HCT116 (cell line): Measurements from ENCODE around the gene ABHD3. TPM values are rescaled to one million over a fixed set of nuclear protein-coding genes. Genes with fewer than 3 reads are reported as not detected.

Source experiments
- ATAC-seq: fragments of 200-7000 bp; cut with Tn5 transposase; 2 replicates; pipeline ENCODE4 v1.9.1; 2020; ENCODE audit warnings: mild to moderate bottlenecking, moderate library complexity
- BruUV-seq: library from RNA; stranded (reverse); fragments of 400-500 nt; replicated peaks from 2 replicates; lab custom pipeline; 2021; lab: Mats Ljungman, UMichigan
- CTCF ChIA-PET: fragments of 300-600 bp; sonication (Branson Sonifier 250); formaldehyde crosslinking; loops from one replicate; lab custom pipeline; 2021; ENCODE audit warnings: antibody characterized with exemption; lab: Charles Lee
- POLR2A ChIA-PET: fragments of 300-600, 350-600 bp; sonication (Branson Sonifier 250); formaldehyde crosslinking; loops from one replicate; lab custom pipeline; 2021; ENCODE audit warnings: antibody characterized with exemption; lab: Charles Lee
- RAD21 ChIA-PET, 2 experiments: fragments of 300-600 bp; sonication (Branson Sonifier 250); formaldehyde crosslinking; loops; one replicate each; lab custom pipeline; 2023; ENCODE audit warnings: low total read pairs in 2 of 2; ENCODE audit not compliant: uncharacterized antibody in 2 of 2, unreplicated experiment in 2 of 2, low non-redundant PET in 1 of 2; lab: Charles Lee
- DNase-seq: peaks from one replicate; pipeline ENCODE4 v3.0.0-alpha.2; 2010; ENCODE audit warnings: low read depth, low spot score
- H2AFZ ChIP-seq: fragments of 200-600 bp; shearing (Covaris generic), sonication (generic); 2 replicates; pipeline ENCODE4 v1.6.1; 2017; ENCODE audit warnings: low read depth, mixed run types, mixed read lengths, antibody characterized with exemption, low read length; ENCODE audit not compliant: poor library complexity, severe bottlenecking
- H3K27ac ChIP-seq: 2 replicates; pipeline ENCODE4 v1.5.1; 2012; ENCODE audit warnings: low read depth, low read length
- H3K27me3 ChIP-seq: fragments of 200-600 bp; sonication (generic); 2 replicates; pipeline ENCODE4 v1.6.1; 2016; ENCODE audit warnings: mixed run types, low read length, mixed read lengths; ENCODE audit not compliant: insufficient read depth
- H3K36me3 ChIP-seq, 2 experiments: fragments of 200-500 bp in 1 of 2; fragments of 200-600 bp in 1 of 2; sonication (Bioruptor generic) in 1 of 2; sonication (generic) in 1 of 2; 2 replicates each; pipeline versions ENCODE4 v1.5.1 to v1.6.1; 2014 to 2016; ENCODE audit warnings: low read length in 2 of 2, inconsistent platforms in 1 of 2, mixed read lengths in 1 of 2, mixed run types in 1 of 2; ENCODE audit not compliant: insufficient read depth in 2 of 2, control insufficient read depth in 1 of 2
- H3K4me1 ChIP-seq, 2 experiments: fragments of 200-600 bp in 1 of 2; sonication (generic) in 1 of 2; 2 replicates each; pipeline versions ENCODE4 v1.5.1 to v1.6.1; 2012 to 2017; ENCODE audit warnings: low read length in 2 of 2, inconsistent platforms in 1 of 2, mild to moderate bottlenecking in 1 of 2, mixed read lengths in 1 of 2, mixed run types in 1 of 2, moderate library complexity in 1 of 2; ENCODE audit not compliant: insufficient read depth in 2 of 2, control insufficient read depth in 1 of 2
- H3K4me2 ChIP-seq: fragments of 200-600 bp; sonication (generic); 2 replicates; pipeline ENCODE4 v1.6.1; 2017; ENCODE audit warnings: mixed run types, low read length, mixed read lengths
- H3K4me3 ChIP-seq, 2 experiments: fragments of 200-600 bp in 1 of 2; sonication (generic) in 1 of 2; replicated peaks in 1 of 2; 2 replicates each; pipeline ENCODE4 v1.5.1; 2011 to 2016; ENCODE audit warnings: low read length in 2 of 2, control low read depth in 1 of 2, low read depth in 1 of 2, mild to moderate bottlenecking in 1 of 2, mixed read lengths in 1 of 2, mixed run types in 1 of 2
- H3K79me2 ChIP-seq: fragments of 200-600 bp; sonication (generic); 2 replicates; pipeline ENCODE4 v1.6.1; 2017; ENCODE audit warnings: mild to moderate bottlenecking, mixed run types, low read length, moderate library complexity, mixed read lengths; ENCODE audit not compliant: insufficient read depth
- H3K9ac ChIP-seq: fragments of 200-600 bp; sonication (generic); 2 replicates; pipeline ENCODE4 v1.6.1; 2016; ENCODE audit warnings: low read length, mixed read lengths
- H3K9me2 ChIP-seq: fragments of 200-600 bp; sonication (generic), shearing (Covaris generic); 2 replicates; pipeline ENCODE4 v1.6.1; 2017; ENCODE audit warnings: mixed run types, mild to moderate bottlenecking, moderate library complexity; ENCODE audit not compliant: insufficient read depth
- H3K9me3 ChIP-seq, 2 experiments: fragments of 200-500 bp in 1 of 2; fragments of 200-600 bp in 1 of 2; sonication (Bioruptor generic) in 1 of 2; sonication (generic) in 1 of 2; 2 replicates each; pipeline ENCODE4 v1.6.1; 2014 to 2017; ENCODE audit warnings: low read length in 2 of 2, mixed read lengths in 2 of 2, inconsistent platforms in 1 of 2, low read depth in 1 of 2, mild to moderate bottlenecking in 1 of 2, mixed run types in 1 of 2, moderate library complexity in 1 of 2; ENCODE audit not compliant: control insufficient read depth in 1 of 2, insufficient read depth in 1 of 2
- H4K20me1 ChIP-seq: fragments of 200-600 bp; sonication (generic), shearing (Covaris generic); 2 replicates; pipeline ENCODE4 v1.6.1; 2017; ENCODE audit warnings: mixed run types, mild to moderate bottlenecking, moderate library complexity; ENCODE audit not compliant: insufficient read depth
- EZH2phosphoT487 ChIP-seq: fragments of 200-600 bp; IDR thresholded peaks from 2 replicates; pipeline ENCODE4 v1.6.1; 2018; ENCODE audit warnings: antibody characterized with exemption, borderline replicate concordance
- FOSL1 ChIP-seq: IDR thresholded peaks from 2 replicates; pipeline ENCODE4 v1.6.1; 2012; ENCODE audit warnings: low read depth
- JUND ChIP-seq: IDR thresholded peaks from 2 replicates; pipeline ENCODE4 v1.6.1; 2012
- MAX ChIP-seq: IDR thresholded peaks from 2 replicates; pipeline ENCODE4 v1.6.1; 2012
- POLR2AphosphoS5 ChIP-seq: IDR thresholded peaks from 2 replicates; pipeline ENCODE4 v1.6.1; 2011; ENCODE audit warnings: mild to moderate bottlenecking, low read depth, low read length, moderate library complexity
- SIN3A ChIP-seq: IDR thresholded peaks from 2 replicates; pipeline ENCODE4 v1.6.1; 2012; ENCODE audit warnings: low read depth
- SP1 ChIP-seq: IDR thresholded peaks from 2 replicates; pipeline ENCODE4 v1.6.1; 2012; ENCODE audit warnings: low read depth
- TCF7L2 ChIP-seq: IDR thresholded peaks from 2 replicates; pipeline ENCODE4 v1.7.0; 2011; ENCODE audit warnings: borderline replicate concordance, inconsistent platforms; ENCODE audit not compliant: insufficient read depth, insufficient read length; ENCODE audit errors: extremely low read depth
- ZBTB33 ChIP-seq: IDR thresholded peaks from 2 replicates; pipeline ENCODE4 v1.6.1; 2011; ENCODE audit warnings: mild to moderate bottlenecking, low read length, moderate library complexity; ENCODE audit not compliant: insufficient replicate concordance; ENCODE audit errors: extremely low read depth
- ZFX ChIP-seq: fragments of 450-650 bp; IDR thresholded peaks from 2 replicates; pipeline ENCODE4 v1.6.1; 2017
- ZNF274 ChIP-seq: fragments of 200-500 bp; sonication (Bioruptor generic); IDR thresholded peaks from 2 replicates; pipeline ENCODE4 v1.6.1; 2014; ENCODE audit warnings: mild to moderate bottlenecking, low read depth, low read length, inconsistent platforms
- intact Hi-C: fragments of 100-400 bp; cut with micrococcal nuclease; formaldehyde crosslinking; loops from 2 replicates; pipeline ENCODE4 v1.10.0; 2022
- total RNA-seq: library from RNA; stranded (reverse); gene quantifications from one replicate; pipeline ENCODE4 v1.2.1, GENCODE V29; 2021; ENCODE audit not compliant: unreplicated experiment
- TF ChIP-seq, protein P1 (sequence below): IDR thresholded peaks from 2 replicates; pipeline ENCODE4 v1.6.1; 2012; ENCODE audit warnings: low read depth

ABHD3 gene
- total RNA-seq, 1 experiment from 2014 or later: 29.9 TPM

DNA sequence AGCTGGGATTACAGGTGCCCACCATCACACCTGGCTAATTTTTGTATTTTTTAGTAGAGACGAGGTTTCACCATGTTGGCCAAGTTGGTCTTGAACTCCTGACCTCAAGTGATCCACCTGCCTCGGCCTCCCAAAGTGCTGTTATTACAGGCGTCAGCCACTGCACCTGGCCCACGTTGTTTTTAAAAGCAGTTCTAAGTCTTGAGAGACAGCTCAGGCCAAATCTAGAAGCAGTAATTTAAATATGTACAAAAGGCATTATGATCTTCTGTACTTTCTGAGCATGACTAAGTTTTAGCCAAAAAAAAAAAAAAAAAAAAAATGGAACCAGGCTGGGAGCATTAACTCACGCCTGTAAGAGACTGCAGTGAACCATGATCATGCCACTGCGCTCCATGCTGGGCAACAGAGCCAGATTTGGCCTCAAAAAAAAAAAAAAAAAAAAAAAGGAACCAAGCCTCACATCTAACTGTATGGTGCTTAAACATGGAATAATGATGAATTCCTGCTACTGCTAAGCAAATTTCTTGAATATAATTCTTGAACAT, 4.0 kb downstream of the ABHD3 start:
- no peaks in the 10 kb centered on the region for H3K9me2 ChIP-seq
- H3K36me3 ChIP-seq: peaks cover 4 to 29% of the 10 kb centered on the region in 2 experiments; a peak in 2 of 4 replicates
- BruUV-seq: no TSS peak
- H3K27ac ChIP-seq: no peak overlapping the region
- H3K4me3 ChIP-seq: no peak overlapping the region
- ATAC-seq (no peak), DNase-seq (no peak)
- no peaks in the 10 kb centered on the region for H3K9me3 ChIP-seq
- RAD21 ChIA-PET: no interaction called here
- H3K4me1 ChIP-seq: peaks cover 11 to 16% of the 10 kb centered on the region in 2 experiments; a peak in 3 of 4 replicates
- H3K27me3 ChIP-seq: no peaks in the 10 kb centered on the region
- H3K4me2 ChIP-seq: no peak overlapping the region
- CTCF ChIA-PET: no interaction called here
- no peak overlapping the region for H3K9ac ChIP-seq
- no peak overlapping the region for H2AFZ ChIP-seq
- H3K79me2 ChIP-seq: peaks cover 28% of the 10 kb centered on the region
- H4K20me1 ChIP-seq: no peaks in the 10 kb centered on the region
- no peak for TF ChIP-seq SP1
- no peak for TF ChIP-seq SIN3A
- no peak for TF ChIP-seq FOSL1
- POLR2A ChIA-PET: no interaction called here
- intact Hi-C loops: loop anchor here (5.0 kb wide), 2 partner anchors 42 to 68 kb away; partner anchors contain the start of gene MIB1

DNA sequence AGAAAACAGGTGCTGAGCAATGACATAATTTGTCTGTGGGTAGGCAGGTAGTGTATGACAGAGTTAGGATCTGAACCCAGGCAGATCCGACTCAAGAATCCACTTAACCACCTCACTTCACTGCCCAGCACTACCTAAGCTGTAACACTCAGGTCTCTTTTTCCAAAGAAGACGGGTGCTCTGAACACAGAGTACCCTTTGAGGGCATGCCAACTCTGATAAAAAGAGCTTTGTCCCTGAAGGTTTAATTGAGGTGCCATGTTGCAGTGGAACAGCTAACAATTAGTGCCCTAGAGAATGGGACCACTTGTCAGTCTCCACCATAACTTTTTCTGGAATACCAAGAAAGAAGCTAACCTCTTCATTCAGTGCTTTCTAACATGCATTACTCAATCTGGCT, 11.3 kb downstream of the ABHD3 start:
- BruUV-seq: no TSS peak
- intact Hi-C loops: no loop called here
- ChIA-PET POLR2A (no interaction called here), RAD21 (no interaction called here), CTCF (no interaction called here)
- Histone ChIP-seq H3K4me2 (no peak overlapping the region), H4K20me1 (no peaks in the 10 kb centered on the region), H3K9ac (no peak overlapping the region), H3K27ac (no peak overlapping the region), H3K36me3 (peaks cover 2 to 30% of the 10 kb centered on the region in 2 experiments; a peak in 2 of 4 replicates), H3K79me2 (peaks cover 5% of the 10 kb centered on the region; the same call in 1 of the 2 replicates), H2AFZ (no peak overlapping the region), H3K27me3 (no peaks in the 10 kb centered on the region), H3K9me3 (no peaks in the 10 kb centered on the region), H3K4me3 (no peak overlapping the region), H3K9me2 (no peaks in the 10 kb centered on the region), H3K4me1 (no peaks in the 10 kb centered on the region)
- ATAC-seq (no peak), DNase-seq (no peak)
- TF ChIP-seq ZNF274 (no peak), MAX (no peak), POLR2AphosphoS5 (no peak), JUND (no peak), EZH2phosphoT487 (no peak), TCF7L2 (no peak), SIN3A (no peak), ZBTB33 (no peak), ZFX (no peak)
- TF ChIP-seq, protein P1, sequence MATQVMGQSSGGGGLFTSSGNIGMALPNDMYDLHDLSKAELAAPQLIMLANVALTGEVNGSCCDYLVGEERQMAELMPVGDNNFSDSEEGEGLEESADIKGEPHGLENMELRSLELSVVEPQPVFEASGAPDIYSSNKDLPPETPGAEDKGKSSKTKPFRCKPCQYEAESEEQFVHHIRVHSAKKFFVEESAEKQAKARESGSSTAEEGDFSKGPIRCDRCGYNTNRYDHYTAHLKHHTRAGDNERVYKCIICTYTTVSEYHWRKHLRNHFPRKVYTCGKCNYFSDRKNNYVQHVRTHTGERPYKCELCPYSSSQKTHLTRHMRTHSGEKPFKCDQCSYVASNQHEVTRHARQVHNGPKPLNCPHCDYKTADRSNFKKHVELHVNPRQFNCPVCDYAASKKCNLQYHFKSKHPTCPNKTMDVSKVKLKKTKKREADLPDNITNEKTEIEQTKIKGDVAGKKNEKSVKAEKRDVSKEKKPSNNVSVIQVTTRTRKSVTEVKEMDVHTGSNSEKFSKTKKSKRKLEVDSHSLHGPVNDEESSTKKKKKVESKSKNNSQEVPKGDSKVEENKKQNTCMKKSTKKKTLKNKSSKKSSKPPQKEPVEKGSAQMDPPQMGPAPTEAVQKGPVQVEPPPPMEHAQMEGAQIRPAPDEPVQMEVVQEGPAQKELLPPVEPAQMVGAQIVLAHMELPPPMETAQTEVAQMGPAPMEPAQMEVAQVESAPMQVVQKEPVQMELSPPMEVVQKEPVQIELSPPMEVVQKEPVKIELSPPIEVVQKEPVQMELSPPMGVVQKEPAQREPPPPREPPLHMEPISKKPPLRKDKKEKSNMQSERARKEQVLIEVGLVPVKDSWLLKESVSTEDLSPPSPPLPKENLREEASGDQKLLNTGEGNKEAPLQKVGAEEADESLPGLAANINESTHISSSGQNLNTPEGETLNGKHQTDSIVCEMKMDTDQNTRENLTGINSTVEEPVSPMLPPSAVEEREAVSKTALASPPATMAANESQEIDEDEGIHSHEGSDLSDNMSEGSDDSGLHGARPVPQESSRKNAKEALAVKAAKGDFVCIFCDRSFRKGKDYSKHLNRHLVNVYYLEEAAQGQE: no peak
